Measurements from ENCODE around the gene ZFP62. TPM values are rescaled to one million over a fixed set of nuclear protein-coding genes. Genes with fewer than 3 reads are reported as not detected.
"Not testable (repeated sequence)": the region's sequence is repeated elsewhere in the genome, so short reads cannot be mapped to it uniquely, and the experiment has no call there.

The ZFP62 gene
- total RNA-seq, 4 donors from 2014 or later, result 17.0 to 35.1 (median 25.3) TPM

- Histone ChIP-seq H3K9me3 (peaks cover 0 to 14% (median 0%) of the 10 kb centered on the region in 4 donors), H3K36me3 (peaks cover 0 to 28% (median 4%) of the 10 kb centered on the region in 3 donors), H3K27ac (peak overlapping the region; percentile 92 to 99 (median 98)), H3K27me3 (no peaks in the 10 kb centered on the region), H3K4me1 (peaks cover 0 to 59% (median 41%) of the 10 kb centered on the region in 4 donors), H3K4me3 (peak overlapping the region in 2 of 4 donors; percentile 71 to 88)
- 97% methylated on average over 5 of the region's 5 CpGs for WGBS, 2 donors
- TF ChIP-seq EP300 (IDR thresholded peaks at IDR 0.05), result no peak
- no peak for TF ChIP-seq CTCF (IDR thresholded peaks at IDR 0.05)
- no peak for TF ChIP-seq POLR2A (IDR thresholded peaks at IDR 0.05)
- no peak for DNase-seq (ENCODE audit: low spot score in 2 of 2)
Observed at GRCh38 chr5:180829726-180830125, 31.4 kb downstream of the ZFP62 start.

GRCh38 chr5:180828756-180829531 is 32.1 kb downstream of the ZFP62 start:
- peak overlapping the region; percentile 92 to 99 (median 98) for H3K27ac ChIP-seq
- not testable (repeated sequence) for H3K4me3 ChIP-seq
- whole genome bisulfite sequencing, 2 donors, result 78 to 84% methylated on average over 13 of the region's 13 CpGs

GRCh38 chr5:180827374-180827773 is 33.7 kb downstream of the ZFP62 start:
- not testable (repeated sequence) for DNase-seq (ENCODE audit: low spot score in 2 of 2); H3K4me3 ChIP-seq; H3K27me3 ChIP-seq
- Histone ChIP-seq H3K27ac (peak overlapping the region in 2 of 4 donors; percentile 67 to 70), H3K4me1 (peaks cover 0 to 56% (median 33%) of the 10 kb centered on the region in 4 donors), H3K9me3 (peaks cover 0 to 14% (median 0%) of the 10 kb centered on the region in 4 donors), H3K36me3 (peaks cover 0 to 21% (median 0%) of the 10 kb centered on the region in 3 donors)
- 62 to 75% methylated on average over 7 of the region's 7 CpGs for WGBS, 2 donors

More at GRCh38 chr5:180828756-180829531, 32.1 kb downstream of the ZFP62 start:
- peaks cover 0 to 65% (median 43%) of the 10 kb centered on the region in 4 donors for H3K4me1 ChIP-seq
- H3K36me3 ChIP-seq, result peaks cover 0 to 21% (median 0%) of the 10 kb centered on the region in 3 donors
- H3K27me3 ChIP-seq; DNase-seq (ENCODE audit: low spot score in 2 of 2): not testable (repeated sequence)
- H3K9me3 ChIP-seq, result peaks cover 0 to 14% (median 0%) of the 10 kb centered on the region in 4 donors
- peak; percentile 39 to 45 for TF ChIP-seq EP300 (IDR thresholded peaks at IDR 0.05)

GRCh38 chr5:180825768-180826525 is 35.1 kb downstream of the ZFP62 start:
- no peaks in the 10 kb centered on the region for H3K27me3 ChIP-seq
- peaks cover 0 to 14% (median 0%) of the 10 kb centered on the region in 4 donors for H3K9me3 ChIP-seq
- H3K4me3 ChIP-seq, result no peak overlapping the region
- peak overlapping the region in 2 of 4 donors; percentile 67 to 70 for H3K27ac ChIP-seq
- peak; percentile 44 to 71 for DNase-seq (ENCODE audit: low spot score in 2 of 2)
- TF ChIP-seq EP300 (IDR thresholded peaks at IDR 0.05) (peak; percentile 47 to 80), CTCF (IDR thresholded peaks at IDR 0.05) (no peak), POLR2A (IDR thresholded peaks at IDR 0.05) (no peak)
- H3K4me1 ChIP-seq, result peaks cover 0 to 50% (median 29%) of the 10 kb centered on the region in 4 donors
- peaks cover 0 to 21% (median 0%) of the 10 kb centered on the region in 3 donors for H3K36me3 ChIP-seq
- 83 to 86% methylated on average over 3 of the region's 3 CpGs for WGBS, 2 donors

- H3K36me3 ChIP-seq, result peaks cover 0 to 19% (median 0%) of the 10 kb centered on the region in 3 donors
- peaks cover 0 to 52% (median 30%) of the 10 kb centered on the region in 4 donors for H3K4me1 ChIP-seq
- DNase-seq (ENCODE audit: low spot score in 2 of 2), result no peak
- no peaks in the 10 kb centered on the region for H3K27me3 ChIP-seq
- H3K4me3 ChIP-seq, result no peak overlapping the region
- 39 to 53% methylated on average over 10 of the region's 10 CpGs for WGBS, 2 donors
- peaks cover 0 to 14% (median 0%) of the 10 kb centered on the region in 4 donors for H3K9me3 ChIP-seq
- H3K27ac ChIP-seq, result peak overlapping the region in 3 of 4 donors; percentile 23 to 70 (median 67)
- no peak for TF ChIP-seq CTCF (IDR thresholded peaks at IDR 0.05)
- no peak for TF ChIP-seq POLR2A (IDR thresholded peaks at IDR 0.05)
- no peak for TF ChIP-seq EP300 (IDR thresholded peaks at IDR 0.05)
Observed at GRCh38 chr5:180824630-180825476, 36.2 kb downstream of the ZFP62 start.
